ENCODE data around the gene BOK. TPM values are rescaled to one million over a fixed set of nuclear protein-coding genes. Genes with fewer than 3 reads are reported as not detected.

Gene BOK
- total and polyA plus RNA-seq, 2 of the 13 experiments (the other 11 are each of a cell fraction or from before 2014, with no cell fraction given) = 35.5 to 39.2 TPM

GRCh38 chr2:241534701-241535375 is 23.7 kb upstream of the BOK start (continued):
- TF ChIP-seq ZBTB40 (IDR thresholded peaks at IDR 0.05) = no peak
- no peak for TF ChIP-seq ZBTB40 (CRISPR knock-in tag; IDR thresholded peaks at IDR 0.05)
- peak; percentile 62 for TF ChIP-seq HIC2 (CRISPR knock-in tag; IDR thresholded peaks at IDR 0.05; ENCODE audit: low read depth)
- no peak for TF ChIP-seq ZNF382 (CRISPR knock-in tag; IDR thresholded peaks at IDR 0.05; ENCODE audit: borderline replicate concordance)
- TF ChIP-seq, protein P1, sequence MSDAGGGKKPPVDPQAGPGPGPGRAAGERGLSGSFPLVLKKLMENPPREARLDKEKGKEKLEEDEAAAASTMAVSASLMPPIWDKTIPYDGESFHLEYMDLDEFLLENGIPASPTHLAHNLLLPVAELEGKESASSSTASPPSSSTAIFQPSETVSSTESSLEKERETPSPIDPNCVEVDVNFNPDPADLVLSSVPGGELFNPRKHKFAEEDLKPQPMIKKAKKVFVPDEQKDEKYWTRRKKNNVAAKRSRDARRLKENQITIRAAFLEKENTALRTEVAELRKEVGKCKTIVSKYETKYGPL (CRISPR knock-in tag; IDR thresholded peaks at IDR 0.05) = no peak
- no peak for TF ChIP-seq SETDB1 (CRISPR knock-in tag; IDR thresholded peaks at IDR 0.05; ENCODE audit: borderline replicate concordance)
- TF ChIP-seq, protein P2, sequence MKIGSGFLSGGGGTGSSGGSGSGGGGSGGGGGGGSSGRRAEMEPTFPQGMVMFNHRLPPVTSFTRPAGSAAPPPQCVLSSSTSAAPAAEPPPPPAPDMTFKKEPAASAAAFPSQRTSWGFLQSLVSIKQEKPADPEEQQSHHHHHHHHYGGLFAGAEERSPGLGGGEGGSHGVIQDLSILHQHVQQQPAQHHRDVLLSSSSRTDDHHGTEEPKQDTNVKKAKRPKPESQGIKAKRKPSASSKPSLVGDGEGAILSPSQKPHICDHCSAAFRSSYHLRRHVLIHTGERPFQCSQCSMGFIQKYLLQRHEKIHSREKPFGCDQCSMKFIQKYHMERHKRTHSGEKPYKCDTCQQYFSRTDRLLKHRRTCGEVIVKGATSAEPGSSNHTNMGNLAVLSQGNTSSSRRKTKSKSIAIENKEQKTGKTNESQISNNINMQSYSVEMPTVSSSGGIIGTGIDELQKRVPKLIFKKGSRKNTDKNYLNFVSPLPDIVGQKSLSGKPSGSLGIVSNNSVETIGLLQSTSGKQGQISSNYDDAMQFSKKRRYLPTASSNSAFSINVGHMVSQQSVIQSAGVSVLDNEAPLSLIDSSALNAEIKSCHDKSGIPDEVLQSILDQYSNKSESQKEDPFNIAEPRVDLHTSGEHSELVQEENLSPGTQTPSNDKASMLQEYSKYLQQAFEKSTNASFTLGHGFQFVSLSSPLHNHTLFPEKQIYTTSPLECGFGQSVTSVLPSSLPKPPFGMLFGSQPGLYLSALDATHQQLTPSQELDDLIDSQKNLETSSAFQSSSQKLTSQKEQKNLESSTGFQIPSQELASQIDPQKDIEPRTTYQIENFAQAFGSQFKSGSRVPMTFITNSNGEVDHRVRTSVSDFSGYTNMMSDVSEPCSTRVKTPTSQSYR (CRISPR knock-in tag; IDR thresholded peaks at IDR 0.05; ENCODE audit: borderline replicate concordance) = peak; percentile 93
- TF ChIP-seq HOXD1 (CRISPR knock-in tag; IDR thresholded peaks at IDR 0.05) = no peak
- TF ChIP-seq EP300 (IDR thresholded peaks at IDR 0.05; ENCODE audit: low read depth in 2 of 2, low read length in 2 of 2) = peak in 1 of 2 experiments; percentile 49; a peak in 1 of 4 replicates
- TF ChIP-seq EP300 (CRISPR knock-in tag; IDR thresholded peaks at IDR 0.05; ENCODE audit: borderline replicate concordance) = no peak
- TF ChIP-seq NR1H2 (CRISPR knock-in tag; IDR thresholded peaks at IDR 0.05; ENCODE audit: borderline replicate concordance, low read depth) = 0 out of 2 replicates have a peak, but pooled peaks have one; percentile 54
- TF ChIP-seq ZNF543 (CRISPR knock-in tag; IDR thresholded peaks at IDR 0.05) = no peak
- TF ChIP-seq SALL1 (CRISPR knock-in tag; IDR thresholded peaks at IDR 0.05) = peak; percentile 41; the same call in 1 of the 2 replicates
- no peak for TF ChIP-seq SSRP1 (CRISPR knock-in tag; IDR thresholded peaks at IDR 0.05)
- no peak for TF ChIP-seq AGO1 (IDR thresholded peaks at IDR 0.05; ENCODE audit: low read depth, low read length, poor library complexity, severe bottlenecking)
